ENCODE measurements around the gene CABP2. TPM values are rescaled to one million over a fixed set of nuclear protein-coding genes. Genes with fewer than 3 reads are reported as not detected.
"Not testable (repeated sequence)": the region's sequence is repeated elsewhere in the genome, so short reads cannot be mapped to it uniquely, and the experiment has no call there.

CABP2 gene
- total RNA-seq, 1 donor from 2014 or later = not detected

- TF ChIP-seq, protein P1, sequence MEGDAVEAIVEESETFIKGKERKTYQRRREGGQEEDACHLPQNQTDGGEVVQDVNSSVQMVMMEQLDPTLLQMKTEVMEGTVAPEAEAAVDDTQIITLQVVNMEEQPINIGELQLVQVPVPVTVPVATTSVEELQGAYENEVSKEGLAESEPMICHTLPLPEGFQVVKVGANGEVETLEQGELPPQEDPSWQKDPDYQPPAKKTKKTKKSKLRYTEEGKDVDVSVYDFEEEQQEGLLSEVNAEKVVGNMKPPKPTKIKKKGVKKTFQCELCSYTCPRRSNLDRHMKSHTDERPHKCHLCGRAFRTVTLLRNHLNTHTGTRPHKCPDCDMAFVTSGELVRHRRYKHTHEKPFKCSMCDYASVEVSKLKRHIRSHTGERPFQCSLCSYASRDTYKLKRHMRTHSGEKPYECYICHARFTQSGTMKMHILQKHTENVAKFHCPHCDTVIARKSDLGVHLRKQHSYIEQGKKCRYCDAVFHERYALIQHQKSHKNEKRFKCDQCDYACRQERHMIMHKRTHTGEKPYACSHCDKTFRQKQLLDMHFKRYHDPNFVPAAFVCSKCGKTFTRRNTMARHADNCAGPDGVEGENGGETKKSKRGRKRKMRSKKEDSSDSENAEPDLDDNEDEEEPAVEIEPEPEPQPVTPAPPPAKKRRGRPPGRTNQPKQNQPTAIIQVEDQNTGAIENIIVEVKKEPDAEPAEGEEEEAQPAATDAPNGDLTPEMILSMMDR (IDR thresholded peaks at IDR 0.05) = no peak
- TF ChIP-seq POLR2AphosphoS5 (IDR thresholded peaks at IDR 0.05; ENCODE audit: insufficient read depth in 1 of 2, low read depth in 1 of 2) (no peak), POLR2A (IDR thresholded peaks at IDR 0.05) (no peak)
- Histone ChIP-seq H3K9me3 (no peaks in the 10 kb centered on the region), H3K36me3 (no peaks in the 10 kb centered on the region), H3K27me3 (no peaks in the 10 kb centered on the region), H3K4me3 (no peak overlapping the region), H3K4me1 (no peaks in the 10 kb centered on the region), H3K27ac (no peak overlapping the region)
- intact Hi-C loops (cut with DNase I) = no loop called here
- DNase-seq (ENCODE audit: extremely low spot score in 2 of 2) = no peak
Observed at GRCh38 chr11:67551127-67551526, 27.9 kb upstream of the CABP2 start.

- Histone ChIP-seq H3K4me3 (no peak overlapping the region), H3K9me3 (no peaks in the 10 kb centered on the region), H3K4me1 (no peaks in the 10 kb centered on the region), H3K36me3 (no peaks in the 10 kb centered on the region), H3K27me3 (no peaks in the 10 kb centered on the region), H3K27ac (no peak overlapping the region)
- DNase-seq (ENCODE audit: extremely low spot score in 2 of 2) = no peak
- intact Hi-C loops (cut with DNase I) = no loop called here
- no peak for TF ChIP-seq POLR2AphosphoS5 (IDR thresholded peaks at IDR 0.05; ENCODE audit: insufficient read depth in 1 of 2, low read depth in 1 of 2)
- TF ChIP-seq, protein P1 (IDR thresholded peaks at IDR 0.05) = no peak
- TF ChIP-seq POLR2A (IDR thresholded peaks at IDR 0.05) = no peak
Observed at GRCh38 chr11:67548555-67549110, 25.4 kb upstream of the CABP2 start.

GRCh38 chr11:67548112-67548511 is 24.9 kb upstream of the CABP2 start:
- H3K36me3 ChIP-seq; H3K9me3 ChIP-seq; intact Hi-C loops (cut with DNase I); DNase-seq (ENCODE audit: extremely low spot score in 2 of 2); H3K27me3 ChIP-seq; H3K4me1 ChIP-seq; H3K4me3 ChIP-seq; H3K27ac ChIP-seq: not testable (repeated sequence)

GRCh38 chr11:67545280-67545679 is 22.0 kb upstream of the CABP2 start:
- intact Hi-C loops (cut with DNase I) = no loop called here
- H3K9me3 ChIP-seq = no peaks in the 10 kb centered on the region
- no peaks in the 10 kb centered on the region for H3K4me1 ChIP-seq
- TF ChIP-seq, protein P1 (IDR thresholded peaks at IDR 0.05) = no peak
- TF ChIP-seq POLR2AphosphoS5 (IDR thresholded peaks at IDR 0.05; ENCODE audit: insufficient read depth in 1 of 2, low read depth in 1 of 2) (no peak), POLR2A (IDR thresholded peaks at IDR 0.05) (no peak)
- H3K27me3 ChIP-seq = no peaks in the 10 kb centered on the region
- no peak for DNase-seq (ENCODE audit: extremely low spot score in 2 of 2)
- no peak overlapping the region for H3K4me3 ChIP-seq
- no peaks in the 10 kb centered on the region for H3K36me3 ChIP-seq
- no peak overlapping the region for H3K27ac ChIP-seq

GRCh38 chr11:67544616-67545242 is 21.5 kb upstream of the CABP2 start:
- Histone ChIP-seq H3K27me3 (no peaks in the 10 kb centered on the region), H3K9me3 (no peaks in the 10 kb centered on the region), H3K4me3 (no peak overlapping the region), H3K4me1 (no peaks in the 10 kb centered on the region), H3K27ac (no peak overlapping the region), H3K36me3 (no peaks in the 10 kb centered on the region)
- TF ChIP-seq, protein P1 (IDR thresholded peaks at IDR 0.05) = no peak
- TF ChIP-seq POLR2AphosphoS5 (IDR thresholded peaks at IDR 0.05; ENCODE audit: insufficient read depth in 1 of 2, low read depth in 1 of 2) (no peak), POLR2A (IDR thresholded peaks at IDR 0.05) (no peak)
- DNase-seq (ENCODE audit: extremely low spot score in 2 of 2) = no peak
- intact Hi-C loops (cut with DNase I) = no loop called here
